SK-N-MC (cell line): ENCODE data around the gene PLEKHH3.
A peak's percentile ranks its signal among the peaks of the same experiment; 100 is the strongest.

ENCODE experiments used
- DNase-seq: peaks from one replicate; pipeline ENCODE4 v3.0.0-alpha.2; 2011; ENCODE audit warnings: low read depth, low spot score
- H3K27ac ChIP-seq: fragments of 200-600 bp; sonication (generic); 2 replicates; pipeline ENCODE4 v1.5.1; 2016; ENCODE audit warnings: mixed run types
- H3K36me3 ChIP-seq: fragments of 200-600 bp; sonication (generic); 2 replicates; pipeline ENCODE4 v1.6.1; 2017; ENCODE audit warnings: antibody characterized with exemption, low read length, mixed read lengths; ENCODE audit not compliant: insufficient read depth
- H3K4me3 ChIP-seq: fragments of 200-600 bp; sonication (generic); 2 replicates; pipeline ENCODE4 v1.5.1; 2016
- H3K9ac ChIP-seq: fragments of 200-600 bp; sonication (generic); 2 replicates; pipeline ENCODE4 v1.8.0; 2017; ENCODE audit warnings: mixed run types, mixed read lengths; ENCODE audit not compliant: insufficient read length
- H3K9me3 ChIP-seq: fragments of 200-600 bp; sonication (generic); 2 replicates; pipeline ENCODE4 v1.6.1; 2017; ENCODE audit warnings: low read depth, mild to moderate bottlenecking, antibody characterized with exemption, low read length, moderate library complexity, mixed read lengths
- EZH2 ChIP-seq: fragments of 200-600 bp; sonication (generic); IDR thresholded peaks from one replicate; pipeline ENCODE4 v1.6.1; 2017; ENCODE audit warnings: antibody characterized with exemption
- FOXP2 ChIP-seq: optimal IDR thresholded peaks from 2 replicates; pipeline ENCODE3; 2011; ENCODE audit warnings: mild to moderate bottlenecking, moderate library complexity; ENCODE audit not compliant: insufficient read depth; ENCODE audit errors: extremely low read length, control extremely low read depth
- POLR2AphosphoS5 ChIP-seq: IDR thresholded peaks from 2 replicates; pipeline ENCODE4 v1.6.1; 2012; ENCODE audit warnings: mild to moderate bottlenecking, low read depth, low read length, borderline replicate concordance

The PLEKHH3 gene

DNA sequence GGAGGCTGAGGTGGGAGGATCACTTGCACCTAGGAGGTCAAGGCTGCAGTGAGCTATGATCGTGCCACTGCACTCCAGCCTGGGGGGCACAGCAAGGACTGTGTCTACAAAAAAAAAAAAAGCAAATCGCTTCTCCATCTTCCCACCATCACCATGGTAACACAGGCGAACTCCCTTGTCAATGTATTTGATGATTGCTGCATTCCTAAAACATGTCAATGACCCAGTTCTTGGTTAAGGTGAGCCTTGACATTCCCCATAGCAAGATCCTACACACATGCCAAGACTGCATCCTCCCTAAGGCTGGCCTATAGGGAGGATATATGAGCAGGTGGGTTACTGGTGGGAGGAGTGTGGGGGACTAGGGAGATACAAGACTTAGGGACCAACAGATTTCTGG, 17.7 kb upstream of the PLEKHH3 start:
- Histone ChIP-seq H3K36me3 (peaks cover 15% of the 10 kb centered on the region; the same call in 1 of the 2 replicates), H3K9ac (no peak overlapping the region), H3K4me3 (no peak overlapping the region), H3K9me3 (no peaks in the 10 kb centered on the region), H3K27ac (no peak overlapping the region)
- DNase-seq, result no peak
- TF ChIP-seq POLR2AphosphoS5, result no peak
- no peak for TF ChIP-seq FOXP2
- TF ChIP-seq EZH2, result no peak

DNA sequence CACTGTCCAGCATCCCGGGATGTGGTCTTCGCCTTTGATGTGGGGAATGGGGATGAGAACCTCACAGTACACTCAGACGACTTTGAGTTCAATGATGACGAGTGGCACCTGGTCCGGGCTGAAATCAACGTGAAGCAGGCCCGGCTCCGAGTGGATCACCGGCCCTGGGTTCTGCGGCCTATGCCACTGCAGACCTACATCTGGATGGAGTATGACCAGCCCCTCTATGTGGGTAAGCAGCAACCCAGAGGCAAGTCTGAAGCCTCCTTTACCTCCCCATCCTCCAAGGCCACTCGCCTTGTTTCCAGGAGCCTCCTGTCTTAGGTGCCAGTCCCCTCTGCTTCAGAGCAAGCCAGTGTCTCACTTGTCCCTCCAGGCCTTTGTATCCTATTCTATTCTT, 15.7 kb upstream of the PLEKHH3 start:
- H3K36me3 ChIP-seq, result peaks cover 12% of the 10 kb centered on the region; the same call in 1 of the 2 replicates
- H3K27ac ChIP-seq, result no peak overlapping the region
- DNase-seq, result no peak
- TF ChIP-seq POLR2AphosphoS5 (no peak), FOXP2 (no peak), EZH2 (no peak)
- H3K9ac ChIP-seq, result no peak overlapping the region
- H3K4me3 ChIP-seq, result no peak overlapping the region
- no peaks in the 10 kb centered on the region for H3K9me3 ChIP-seq

DNA sequence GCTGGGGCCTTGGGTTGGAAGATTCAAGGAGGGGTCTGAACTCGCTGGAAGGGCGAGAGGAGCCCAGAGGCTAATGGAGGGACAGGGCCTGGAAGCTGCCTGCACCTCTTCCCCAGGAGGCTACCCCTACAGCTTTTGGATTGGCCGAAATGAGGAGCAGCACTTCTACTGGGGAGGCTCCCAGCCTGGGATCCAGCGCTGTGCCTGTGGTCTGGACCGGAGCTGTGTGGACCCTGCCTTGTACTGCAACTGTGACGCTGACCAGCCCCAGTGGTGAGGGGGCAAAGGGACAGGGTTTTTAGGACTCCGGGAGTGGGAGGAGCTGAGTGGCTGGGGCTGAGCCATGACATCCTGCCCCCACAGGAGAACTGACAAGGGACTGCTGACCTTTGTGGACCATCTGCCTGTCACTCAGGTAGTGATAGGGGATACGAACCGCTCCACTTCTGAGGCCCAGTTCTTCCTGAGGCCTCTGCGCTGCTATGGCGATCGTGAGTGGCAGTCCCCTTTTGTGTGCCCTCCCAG, 14.3 kb upstream of the PLEKHH3 start:
- Histone ChIP-seq H3K27ac (no peak overlapping the region), H3K9me3 (no peaks in the 10 kb centered on the region), H3K4me3 (no peak overlapping the region), H3K9ac (no peak overlapping the region), H3K36me3 (peaks cover 11% of the 10 kb centered on the region; the same call in 1 of the 2 replicates)
- no peak for DNase-seq
- TF ChIP-seq EZH2 (no peak), FOXP2 (no peak), POLR2AphosphoS5 (no peak)

DNA sequence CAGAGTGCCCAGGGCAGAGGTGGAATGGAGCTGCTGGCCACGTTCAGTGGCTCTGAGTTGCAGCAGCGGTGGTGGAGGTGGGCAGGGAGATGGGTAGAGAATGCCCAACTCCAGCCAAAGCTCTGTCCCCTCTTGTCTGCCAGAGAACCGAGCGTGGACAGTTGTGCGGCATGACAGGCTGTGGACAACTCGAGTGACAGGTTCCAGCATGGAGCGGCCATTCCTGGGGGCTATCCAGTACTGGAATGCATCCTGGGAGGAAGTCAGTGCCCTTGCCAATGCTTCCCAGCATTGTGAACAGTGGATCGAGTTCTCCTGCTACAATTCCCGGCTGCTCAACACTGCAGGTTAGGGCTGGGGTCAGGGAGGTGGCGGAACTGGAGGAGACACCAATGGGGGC, 13.8 kb upstream of the PLEKHH3 start:
- H3K4me3 ChIP-seq, result no peak overlapping the region
- TF ChIP-seq POLR2AphosphoS5 (no peak), EZH2 (no peak), FOXP2 (no peak)
- no peak overlapping the region for H3K9ac ChIP-seq
- peaks cover 7% of the 10 kb centered on the region; the same call in 1 of the 2 replicates for H3K36me3 ChIP-seq
- no peak for DNase-seq
- H3K27ac ChIP-seq, result no peak overlapping the region
- H3K9me3 ChIP-seq, result no peaks in the 10 kb centered on the region

DNA sequence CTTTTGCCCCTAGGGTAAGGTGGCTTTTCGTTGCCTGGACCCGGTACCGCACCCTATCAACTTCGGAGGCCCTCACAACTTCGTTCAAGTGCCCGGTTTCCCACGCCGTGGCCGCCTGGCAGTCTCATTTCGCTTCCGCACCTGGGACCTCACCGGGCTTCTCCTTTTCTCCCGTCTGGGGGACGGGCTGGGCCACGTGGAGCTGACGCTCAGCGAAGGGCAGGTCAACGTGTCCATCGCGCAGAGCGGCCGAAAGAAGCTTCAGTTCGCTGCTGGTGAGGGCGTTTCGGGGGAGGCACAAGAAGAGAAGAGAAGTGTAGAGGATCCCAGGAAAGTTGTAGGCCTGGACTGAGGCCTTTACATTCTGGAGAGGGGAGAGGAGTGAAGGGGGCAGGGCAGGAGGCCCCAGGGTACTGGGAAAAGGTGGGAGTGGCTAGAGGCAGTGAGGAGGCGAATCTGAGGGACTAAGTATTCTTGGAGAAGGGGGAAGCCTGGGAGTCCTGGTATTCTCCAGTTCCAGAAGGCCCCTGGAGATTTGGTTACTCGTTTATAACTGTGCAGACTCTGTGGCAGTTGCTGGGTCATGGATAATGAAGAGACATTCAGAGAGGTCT, 11.0 kb upstream of the PLEKHH3 start:
- no peak overlapping the region for H3K4me3 ChIP-seq
- no peak for DNase-seq
- peaks cover 2% of the 10 kb centered on the region; the same call in 1 of the 2 replicates for H3K36me3 ChIP-seq
- H3K9me3 ChIP-seq, result no peaks in the 10 kb centered on the region
- peak overlapping the region; percentile 48 for H3K9ac ChIP-seq
- TF ChIP-seq FOXP2 (no peak), POLR2AphosphoS5 (no peak), EZH2 (no peak)
- H3K27ac ChIP-seq, result peak overlapping the region; percentile 28

DNA sequence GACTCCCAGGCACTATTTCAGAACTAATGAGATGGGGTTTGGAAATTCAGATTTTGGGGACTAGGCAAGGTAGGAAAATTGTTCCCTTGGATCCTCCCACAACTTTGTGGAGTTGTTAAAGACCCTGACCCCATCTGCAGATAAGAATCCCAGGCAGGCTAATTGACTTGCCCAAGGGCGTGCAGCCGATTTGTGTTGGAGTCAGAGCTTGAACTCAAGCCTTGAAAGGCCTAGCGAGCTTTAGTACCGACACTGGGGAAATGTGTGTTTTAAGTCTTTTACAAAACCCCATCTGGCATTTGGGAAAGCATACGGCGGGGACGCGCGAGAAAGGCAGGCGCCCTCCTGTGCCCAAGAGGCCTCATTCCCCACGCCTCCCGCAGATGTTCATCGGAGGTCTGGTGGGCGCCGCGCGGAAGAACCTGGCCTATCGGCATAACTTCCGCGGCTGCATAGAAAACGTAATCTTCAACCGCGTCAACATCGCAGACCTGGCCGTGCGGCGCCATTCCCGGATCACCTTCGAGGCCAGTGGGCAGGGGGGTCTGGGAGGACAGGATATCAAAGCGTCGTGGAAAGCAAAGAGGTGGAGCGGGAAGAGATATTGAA, 9.8 kb upstream of the PLEKHH3 start:
- no peak overlapping the region for H3K27ac ChIP-seq
- H3K9ac ChIP-seq, result no peak overlapping the region
- no peaks in the 10 kb centered on the region for H3K9me3 ChIP-seq
- H3K4me3 ChIP-seq, result no peak overlapping the region
- TF ChIP-seq FOXP2, result no peak
- no peak for TF ChIP-seq POLR2AphosphoS5
- TF ChIP-seq EZH2, result no peak
- DNase-seq, result no peak
- no peaks in the 10 kb centered on the region; the same call in 1 of the 2 replicates for H3K36me3 ChIP-seq

GRCh38 chr17:42685831-42686230, 9.0 kb upstream of the PLEKHH3 start:
- TF ChIP-seq EZH2 (no peak), POLR2AphosphoS5 (no peak), FOXP2 (no peak)
- DNase-seq, result no peak
- no peak overlapping the region for H3K9ac ChIP-seq
- no peaks in the 10 kb centered on the region for H3K9me3 ChIP-seq
- H3K27ac ChIP-seq, result no peak overlapping the region
- no peaks in the 10 kb centered on the region; the same call in 1 of the 2 replicates for H3K36me3 ChIP-seq
- no peak overlapping the region for H3K4me3 ChIP-seq

- TF ChIP-seq POLR2AphosphoS5, result no peak
- no peak for TF ChIP-seq EZH2
- no peak for TF ChIP-seq FOXP2
- no peaks in the 10 kb centered on the region; the same call in 1 of the 2 replicates for H3K36me3 ChIP-seq
- no peak for DNase-seq
- H3K9me3 ChIP-seq, result no peaks in the 10 kb centered on the region
- H3K27ac ChIP-seq, result no peak overlapping the region
- no peak overlapping the region for H3K4me3 ChIP-seq
- H3K9ac ChIP-seq, result no peak overlapping the region
These were observed 8.2 kb upstream of the PLEKHH3 start for GRCh38 chr17:42684929-42685556.
